ENCODE measurements around the gene TTC4.

TTC4 gene

GRCh38 chr1:54686155-54686554 is 29.5 kb upstream of the TTC4 start:
- Histone ChIP-seq H3K36me3 (ENCODE audit: insufficient read depth, low read length) (no peaks in the 10 kb centered on the region), H3K4me1 (ENCODE audit: control insufficient read depth, insufficient read depth, low read length) (no peaks in the 10 kb centered on the region), H3K4me2 (ENCODE audit: low read length) (no peak overlapping the region), H3K4me3 (ENCODE audit: low read length) (no peak overlapping the region), H3K9ac (ENCODE audit: low read depth, low read length) (no peak overlapping the region), H3K27me3 (ENCODE audit: control insufficient read depth, insufficient read depth, low read length) (peaks cover 41% of the 10 kb centered on the region), H3K9me3 (replicated peaks; ENCODE audit: low read length) (no peaks in the 10 kb centered on the region)

GRCh38 chr1:54694771-54695170 is 20.9 kb upstream of the TTC4 start:
- H3K4me1 ChIP-seq (ENCODE audit: control insufficient read depth, insufficient read depth, low read length) = no peaks in the 10 kb centered on the region
- H3K4me3 ChIP-seq (ENCODE audit: low read length) = no peak overlapping the region
- peaks cover 30% of the 10 kb centered on the region for H3K27me3 ChIP-seq (ENCODE audit: control insufficient read depth, insufficient read depth, low read length)
- H3K36me3 ChIP-seq (ENCODE audit: insufficient read depth, low read length) = no peaks in the 10 kb centered on the region
- no peak overlapping the region for H3K9ac ChIP-seq (ENCODE audit: low read depth, low read length)
- H3K9me3 ChIP-seq (replicated peaks; ENCODE audit: low read length) = no peaks in the 10 kb centered on the region
- no peak overlapping the region for H3K4me2 ChIP-seq (ENCODE audit: low read length)

GRCh38 chr1:54695221-54695620 is 20.4 kb upstream of the TTC4 start:
- no peaks in the 10 kb centered on the region for H3K4me1 ChIP-seq (ENCODE audit: control insufficient read depth, insufficient read depth, low read length)
- H3K4me3 ChIP-seq (ENCODE audit: low read length) = no peak overlapping the region
- no peaks in the 10 kb centered on the region for H3K9me3 ChIP-seq (replicated peaks; ENCODE audit: low read length)
- no peak overlapping the region for H3K9ac ChIP-seq (ENCODE audit: low read depth, low read length)
- H3K36me3 ChIP-seq (ENCODE audit: insufficient read depth, low read length) = no peaks in the 10 kb centered on the region
- peaks cover 31% of the 10 kb centered on the region for H3K27me3 ChIP-seq (ENCODE audit: control insufficient read depth, insufficient read depth, low read length)
- no peak overlapping the region for H3K4me2 ChIP-seq (ENCODE audit: low read length)

GRCh38 chr1:54695764-54696163 is 19.9 kb upstream of the TTC4 start:
- peaks cover 32% of the 10 kb centered on the region for H3K27me3 ChIP-seq (ENCODE audit: control insufficient read depth, insufficient read depth, low read length)
- H3K4me1 ChIP-seq (ENCODE audit: control insufficient read depth, insufficient read depth, low read length) = no peaks in the 10 kb centered on the region
- H3K9me3 ChIP-seq (replicated peaks; ENCODE audit: low read length) = no peaks in the 10 kb centered on the region
- no peak overlapping the region for H3K4me2 ChIP-seq (ENCODE audit: low read length)
- H3K4me3 ChIP-seq (ENCODE audit: low read length) = no peak overlapping the region
- H3K36me3 ChIP-seq (ENCODE audit: insufficient read depth, low read length) = no peaks in the 10 kb centered on the region
- H3K9ac ChIP-seq (ENCODE audit: low read depth, low read length) = no peak overlapping the region

- Histone ChIP-seq H3K27me3 (ENCODE audit: control insufficient read depth, insufficient read depth, low read length) (peaks cover 32% of the 10 kb centered on the region), H3K4me1 (ENCODE audit: control insufficient read depth, insufficient read depth, low read length) (no peaks in the 10 kb centered on the region), H3K9ac (ENCODE audit: low read depth, low read length) (no peak overlapping the region), H3K9me3 (replicated peaks; ENCODE audit: low read length) (no peaks in the 10 kb centered on the region), H3K36me3 (ENCODE audit: insufficient read depth, low read length) (no peaks in the 10 kb centered on the region), H3K4me2 (ENCODE audit: low read length) (no peak overlapping the region), H3K4me3 (ENCODE audit: low read length) (no peak overlapping the region)
Observed at GRCh38 chr1:54696262-54696661, 19.4 kb upstream of the TTC4 start.

- Histone ChIP-seq H3K36me3 (ENCODE audit: insufficient read depth, low read length) (no peaks in the 10 kb centered on the region), H3K9ac (ENCODE audit: low read depth, low read length) (no peak overlapping the region), H3K9me3 (replicated peaks; ENCODE audit: low read length) (no peaks in the 10 kb centered on the region), H3K27me3 (ENCODE audit: control insufficient read depth, insufficient read depth, low read length) (peaks cover 31% of the 10 kb centered on the region), H3K4me3 (ENCODE audit: low read length) (no peak overlapping the region), H3K4me2 (ENCODE audit: low read length) (no peak overlapping the region), H3K4me1 (ENCODE audit: control insufficient read depth, insufficient read depth, low read length) (no peaks in the 10 kb centered on the region)
Observed at GRCh38 chr1:54697896-54698295, 17.8 kb upstream of the TTC4 start.

- no peaks in the 10 kb centered on the region for H3K9me3 ChIP-seq (replicated peaks; ENCODE audit: low read length)
- no peaks in the 10 kb centered on the region for H3K4me1 ChIP-seq (ENCODE audit: control insufficient read depth, insufficient read depth, low read length)
- no peaks in the 10 kb centered on the region for H3K36me3 ChIP-seq (ENCODE audit: insufficient read depth, low read length)
- no peak overlapping the region for H3K9ac ChIP-seq (ENCODE audit: low read depth, low read length)
- H3K4me2 ChIP-seq (ENCODE audit: low read length) = no peak overlapping the region
- peaks cover 33% of the 10 kb centered on the region for H3K27me3 ChIP-seq (ENCODE audit: control insufficient read depth, insufficient read depth, low read length)
- no peak overlapping the region for H3K4me3 ChIP-seq (ENCODE audit: low read length)
Observed at GRCh38 chr1:54698346-54698745, 17.3 kb upstream of the TTC4 start.

GRCh38 chr1:54699936-54700525 is 15.6 kb upstream of the TTC4 start:
- Histone ChIP-seq H3K36me3 (ENCODE audit: insufficient read depth, low read length) (no peaks in the 10 kb centered on the region), H3K9me3 (replicated peaks; ENCODE audit: low read length) (no peaks in the 10 kb centered on the region), H3K27me3 (ENCODE audit: control insufficient read depth, insufficient read depth, low read length) (peaks cover 29% of the 10 kb centered on the region), H3K9ac (ENCODE audit: low read depth, low read length) (no peak overlapping the region), H3K4me3 (ENCODE audit: low read length) (no peak overlapping the region), H3K4me1 (ENCODE audit: control insufficient read depth, insufficient read depth, low read length) (no peaks in the 10 kb centered on the region), H3K4me2 (ENCODE audit: low read length) (no peak overlapping the region)

GRCh38 chr1:54701066-54701465 is 14.6 kb upstream of the TTC4 start:
- H3K9me3 ChIP-seq (replicated peaks; ENCODE audit: low read length) = no peaks in the 10 kb centered on the region
- H3K36me3 ChIP-seq (ENCODE audit: insufficient read depth, low read length) = no peaks in the 10 kb centered on the region
- no peak overlapping the region for H3K4me3 ChIP-seq (ENCODE audit: low read length)
- H3K27me3 ChIP-seq (ENCODE audit: control insufficient read depth, insufficient read depth, low read length) = peaks cover 26% of the 10 kb centered on the region
- H3K4me1 ChIP-seq (ENCODE audit: control insufficient read depth, insufficient read depth, low read length) = no peaks in the 10 kb centered on the region
- no peak overlapping the region for H3K9ac ChIP-seq (ENCODE audit: low read depth, low read length)
- no peak overlapping the region for H3K4me2 ChIP-seq (ENCODE audit: low read length)

GRCh38 chr1:54701996-54702395 is 13.7 kb upstream of the TTC4 start:
- peaks cover 27% of the 10 kb centered on the region for H3K27me3 ChIP-seq (ENCODE audit: control insufficient read depth, insufficient read depth, low read length)
- H3K4me3 ChIP-seq (ENCODE audit: low read length) = no peak overlapping the region
- no peaks in the 10 kb centered on the region for H3K4me1 ChIP-seq (ENCODE audit: control insufficient read depth, insufficient read depth, low read length)
- H3K4me2 ChIP-seq (ENCODE audit: low read length) = no peak overlapping the region
- H3K36me3 ChIP-seq (ENCODE audit: insufficient read depth, low read length) = no peaks in the 10 kb centered on the region
- no peak overlapping the region for H3K9ac ChIP-seq (ENCODE audit: low read depth, low read length)
- H3K9me3 ChIP-seq (replicated peaks; ENCODE audit: low read length) = no peaks in the 10 kb centered on the region

GRCh38 chr1:54703471-54703870 is 12.2 kb upstream of the TTC4 start:
- H3K36me3 ChIP-seq (ENCODE audit: insufficient read depth, low read length) = no peaks in the 10 kb centered on the region
- no peak overlapping the region for H3K9ac ChIP-seq (ENCODE audit: low read depth, low read length)
- H3K4me3 ChIP-seq (ENCODE audit: low read length) = no peak overlapping the region
- H3K27me3 ChIP-seq (ENCODE audit: control insufficient read depth, insufficient read depth, low read length) = peaks cover 32% of the 10 kb centered on the region
- no peaks in the 10 kb centered on the region for H3K9me3 ChIP-seq (replicated peaks; ENCODE audit: low read length)
- no peak overlapping the region for H3K4me2 ChIP-seq (ENCODE audit: low read length)
- H3K4me1 ChIP-seq (ENCODE audit: control insufficient read depth, insufficient read depth, low read length) = no peaks in the 10 kb centered on the region

- H3K9me3 ChIP-seq (replicated peaks; ENCODE audit: low read length) = no peaks in the 10 kb centered on the region
- no peak overlapping the region for H3K4me3 ChIP-seq (ENCODE audit: low read length)
- no peak overlapping the region for H3K9ac ChIP-seq (ENCODE audit: low read depth, low read length)
- H3K4me1 ChIP-seq (ENCODE audit: control insufficient read depth, insufficient read depth, low read length) = no peaks in the 10 kb centered on the region
- H3K36me3 ChIP-seq (ENCODE audit: insufficient read depth, low read length) = no peaks in the 10 kb centered on the region
- peaks cover 28% of the 10 kb centered on the region for H3K27me3 ChIP-seq (ENCODE audit: control insufficient read depth, insufficient read depth, low read length)
- no peak overlapping the region for H3K4me2 ChIP-seq (ENCODE audit: low read length)
Observed at GRCh38 chr1:54705153-54705552, 10.5 kb upstream of the TTC4 start.
